ENCODE results near the gene OPCML. TPM values are rescaled to one million over a fixed set of nuclear protein-coding genes. Genes with fewer than 3 reads are reported as not detected.

Gene OPCML
- total and polyA plus RNA-seq, 2 of the 13 experiments (the other 11 are each of a cell fraction or from before 2014, with no cell fraction given): not detected

- no peak for TF ChIP-seq KIAA2018 (CRISPR knock-in tag; IDR thresholded peaks at IDR 0.05; ENCODE audit: borderline replicate concordance)
- no peak for TF ChIP-seq MXD4 (CRISPR knock-in tag; IDR thresholded peaks at IDR 0.05)
- TF ChIP-seq ZNF180 (CRISPR knock-in tag; IDR thresholded peaks at IDR 0.05; ENCODE audit: borderline replicate concordance, low read depth): no peak
Measured at GRCh38 chr11:133277886-133278285, 254.4 kb downstream of the OPCML start (continued).

Measured in HepG2 (cell line).